ENCODE results near the gene NDFIP1.
"Not testable (repeated sequence)": the region's sequence is repeated elsewhere in the genome, so short reads cannot be mapped to it uniquely, and the experiment has no call there.

GRCh38 chr5:142088855-142089479 is 19.6 kb upstream of the NDFIP1 start:
- not testable (repeated sequence) for TF ChIP-seq CTCF (IDR thresholded peaks at IDR 0.05); POLR2A (IDR thresholded peaks at IDR 0.05); POLR2AphosphoS5 (IDR thresholded peaks at IDR 0.05; ENCODE audit: insufficient read depth in 1 of 2, low read depth in 1 of 2)
